ENCODE measurements around the gene KRTAP4-6.

DNA sequence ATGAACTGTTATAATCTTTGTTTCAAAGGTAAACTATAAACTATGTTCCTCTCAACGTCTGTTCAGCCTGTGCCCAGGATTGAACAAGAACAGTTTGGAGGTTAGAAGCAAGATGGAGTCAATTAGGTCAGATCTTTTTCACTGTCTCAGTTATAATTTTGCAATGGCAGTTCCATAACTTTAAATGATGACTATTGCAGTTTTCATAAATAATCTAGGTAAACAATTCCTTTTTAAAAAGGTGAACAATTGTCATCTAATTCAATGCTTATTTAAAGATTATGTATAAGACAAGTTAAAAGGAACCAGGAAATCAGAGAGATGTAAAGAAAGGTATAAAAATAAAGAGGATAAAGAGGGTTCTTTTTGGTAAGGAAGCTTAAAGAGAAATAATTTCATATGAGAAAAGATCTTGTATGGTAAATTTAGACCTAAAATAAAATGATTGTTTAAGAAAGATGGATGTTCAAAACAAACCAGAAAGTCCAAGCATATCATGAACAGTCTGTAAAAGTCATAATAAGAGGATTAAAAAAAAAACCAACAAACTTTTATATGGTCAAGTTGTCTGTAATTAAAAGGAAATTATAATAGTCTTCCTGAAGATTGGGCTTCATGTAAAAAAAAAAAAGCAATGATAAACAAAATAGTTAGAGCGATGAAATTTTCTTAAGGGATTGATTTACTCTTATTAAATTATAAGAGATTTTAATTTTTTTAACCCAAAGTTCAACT is 29.0 kb downstream of the KRTAP4-6 start:
- TF ChIP-seq, protein P1, sequence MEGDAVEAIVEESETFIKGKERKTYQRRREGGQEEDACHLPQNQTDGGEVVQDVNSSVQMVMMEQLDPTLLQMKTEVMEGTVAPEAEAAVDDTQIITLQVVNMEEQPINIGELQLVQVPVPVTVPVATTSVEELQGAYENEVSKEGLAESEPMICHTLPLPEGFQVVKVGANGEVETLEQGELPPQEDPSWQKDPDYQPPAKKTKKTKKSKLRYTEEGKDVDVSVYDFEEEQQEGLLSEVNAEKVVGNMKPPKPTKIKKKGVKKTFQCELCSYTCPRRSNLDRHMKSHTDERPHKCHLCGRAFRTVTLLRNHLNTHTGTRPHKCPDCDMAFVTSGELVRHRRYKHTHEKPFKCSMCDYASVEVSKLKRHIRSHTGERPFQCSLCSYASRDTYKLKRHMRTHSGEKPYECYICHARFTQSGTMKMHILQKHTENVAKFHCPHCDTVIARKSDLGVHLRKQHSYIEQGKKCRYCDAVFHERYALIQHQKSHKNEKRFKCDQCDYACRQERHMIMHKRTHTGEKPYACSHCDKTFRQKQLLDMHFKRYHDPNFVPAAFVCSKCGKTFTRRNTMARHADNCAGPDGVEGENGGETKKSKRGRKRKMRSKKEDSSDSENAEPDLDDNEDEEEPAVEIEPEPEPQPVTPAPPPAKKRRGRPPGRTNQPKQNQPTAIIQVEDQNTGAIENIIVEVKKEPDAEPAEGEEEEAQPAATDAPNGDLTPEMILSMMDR (IDR thresholded peaks at IDR 0.05), result no peak
- TF ChIP-seq POLR2A (IDR thresholded peaks at IDR 0.05), result no peak

All from lower leg skin (tissue), 3 donors.